Transverse colon (tissue), 3 donors: ENCODE results near the gene PRSS38.
"Not testable (repeated sequence)": the region's sequence is repeated elsewhere in the genome, so short reads cannot be mapped to it uniquely, and the experiment has no call there.

Experiments
- EP300 ChIP-seq: sonication (generic); formaldehyde crosslinking; IDR thresholded peaks from one replicate; pipeline ENCODE4 v1.6.1; 2017; ENCODE audit warnings: antibody characterized with exemption, low read depth
- TF ChIP-seq, protein P1 (sequence below), 5 experiments: fragments of 200-600 bp in 3 of 5; fragments of 450-650 bp in 2 of 5; sonication (generic) in 3 of 5; IDR thresholded peaks; 1 replicate in 2 of 5; 2 replicates in 3 of 5; pipeline ENCODE4 v1.5.1; 2016 to 2017; ENCODE audit warnings: antibody characterized with exemption in 5 of 5, inconsistent platforms in 3 of 5, mild to moderate bottlenecking in 2 of 5, moderate library complexity in 1 of 5

DNA sequence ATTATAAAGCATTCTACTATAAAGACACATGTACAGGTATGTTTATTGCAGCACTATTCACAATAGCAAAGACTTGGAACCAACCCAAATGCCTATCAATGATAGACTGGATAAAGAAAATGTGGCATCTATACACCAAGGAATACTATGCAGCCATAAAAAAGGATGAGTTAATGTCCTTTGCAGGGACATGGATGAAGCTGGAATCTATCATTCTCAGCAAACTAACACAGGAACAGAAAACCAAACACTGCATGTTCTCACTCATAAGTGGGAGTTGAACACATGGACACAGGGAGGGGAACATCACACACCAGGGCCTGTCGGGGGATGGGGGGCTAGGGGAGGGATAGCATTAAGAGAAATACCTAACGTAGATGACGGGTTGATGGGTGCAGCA, 62.3 kb downstream of the PRSS38 start:
- TF ChIP-seq, protein P1, sequence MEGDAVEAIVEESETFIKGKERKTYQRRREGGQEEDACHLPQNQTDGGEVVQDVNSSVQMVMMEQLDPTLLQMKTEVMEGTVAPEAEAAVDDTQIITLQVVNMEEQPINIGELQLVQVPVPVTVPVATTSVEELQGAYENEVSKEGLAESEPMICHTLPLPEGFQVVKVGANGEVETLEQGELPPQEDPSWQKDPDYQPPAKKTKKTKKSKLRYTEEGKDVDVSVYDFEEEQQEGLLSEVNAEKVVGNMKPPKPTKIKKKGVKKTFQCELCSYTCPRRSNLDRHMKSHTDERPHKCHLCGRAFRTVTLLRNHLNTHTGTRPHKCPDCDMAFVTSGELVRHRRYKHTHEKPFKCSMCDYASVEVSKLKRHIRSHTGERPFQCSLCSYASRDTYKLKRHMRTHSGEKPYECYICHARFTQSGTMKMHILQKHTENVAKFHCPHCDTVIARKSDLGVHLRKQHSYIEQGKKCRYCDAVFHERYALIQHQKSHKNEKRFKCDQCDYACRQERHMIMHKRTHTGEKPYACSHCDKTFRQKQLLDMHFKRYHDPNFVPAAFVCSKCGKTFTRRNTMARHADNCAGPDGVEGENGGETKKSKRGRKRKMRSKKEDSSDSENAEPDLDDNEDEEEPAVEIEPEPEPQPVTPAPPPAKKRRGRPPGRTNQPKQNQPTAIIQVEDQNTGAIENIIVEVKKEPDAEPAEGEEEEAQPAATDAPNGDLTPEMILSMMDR (IDR thresholded peaks at IDR 0.05) = not testable (repeated sequence)
- not testable (repeated sequence) for TF ChIP-seq EP300
